T-cell (primary cell): Measurements from ENCODE around the gene AGXT. TPM values are rescaled to one million over a fixed set of nuclear protein-coding genes. Genes with fewer than 3 reads are reported as not detected.

Source experiments
- ATAC-seq, 4 experiments: fragments of 200-7000 bp in 3 of 4; fragments of 150-1000 bp in 1 of 4; cut with Tn5 transposase; replicated peaks in 1 of 4; 1 replicate in 3 of 4; 2 replicates in 1 of 4; pipeline ENCODE4 v1.10.0; 2021; ENCODE audit warnings: moderate library complexity in 3 of 4, mild to moderate bottlenecking in 2 of 4, moderate number of reproducible peaks in 1 of 4
- CTCF ChIA-PET, 2 donors: fragments of 300-600 bp; sonication (Branson Sonifier 250); formaldehyde crosslinking; loops; one replicate each; lab custom pipeline; 2022; ENCODE audit warnings: antibody characterized with exemption in 2 of 2; lab: Charles Lee
- POLR2A ChIA-PET, 2 donors: fragments of 300-600 bp; sonication (Branson Sonifier 250); formaldehyde crosslinking; loops; one replicate each; lab custom pipeline; 2022; ENCODE audit warnings: antibody characterized with exemption in 2 of 2; lab: Charles Lee
- DNase-seq, 35 experiments: peaks; one replicate each; pipeline versions ENCODE4 v3.0.0 to v3.0.0-alpha.2; 2013 to 2023
- H3K27ac ChIP-seq: one replicate; pipeline ENCODE4 v1.5.1; 2013; ENCODE audit warnings: low read length
- H3K27me3 ChIP-seq, 2 experiments: replicated peaks in 1 of 2; 1 replicate in 1 of 2; 2 replicates in 1 of 2; pipeline versions ENCODE4 v1.6.1 to v1.7.0; 2013; ENCODE audit warnings: low read length in 1 of 2, mixed read lengths in 1 of 2; ENCODE audit not compliant: control insufficient read depth in 2 of 2, insufficient read depth in 2 of 2; ENCODE audit errors: extremely low read depth in 1 of 2
- H3K36me3 ChIP-seq, 2 donors: 1 replicate in 1 of 2; 2 replicates in 1 of 2; pipeline versions ENCODE4 v1.6.1 to v1.7.0; 2013; ENCODE audit warnings: low read length in 1 of 2; ENCODE audit not compliant: control insufficient read depth in 2 of 2, insufficient read depth in 1 of 2; ENCODE audit errors: extremely low read depth in 1 of 2
- H3K4me1 ChIP-seq, 2 experiments: 1 replicate in 1 of 2; 2 replicates in 1 of 2; pipeline versions ENCODE4 v1.6.1 to v1.7.0; 2013; ENCODE audit warnings: low read length in 2 of 2, mixed read lengths in 1 of 2; ENCODE audit not compliant: insufficient read depth in 2 of 2, control insufficient read depth in 1 of 2; ENCODE audit errors: extremely low read depth in 1 of 2
- H3K4me3 ChIP-seq, 2 donors: 1 replicate in 1 of 2; 2 replicates in 1 of 2; pipeline versions ENCODE4 v1.5.1 to v1.7.0; 2013; ENCODE audit warnings: mild to moderate bottlenecking in 2 of 2, low read length in 1 of 2, moderate library complexity in 1 of 2; ENCODE audit not compliant: control insufficient read depth in 1 of 2; ENCODE audit errors: extremely low read depth in 1 of 2
- H3K9me3 ChIP-seq: 2 replicates; pipeline ENCODE4 v1.7.0; 2013
- H3K27ac Mint-ChIP-seq, 2 donors: one replicate each; pipeline ENCODE4 v1.8.0; 2020 to 2021; ENCODE audit warnings: mild to moderate bottlenecking in 2 of 2, mixed read lengths in 2 of 2
- H3K27me3 Mint-ChIP-seq, 2 donors: one replicate each; pipeline ENCODE4 v1.8.0; 2021 to 2022; ENCODE audit warnings: mixed read lengths in 2 of 2
- H3K36me3 Mint-ChIP-seq: one replicate; pipeline ENCODE4 v1.8.0; 2021; ENCODE audit warnings: mixed read lengths
- H3K4me1 Mint-ChIP-seq, 3 donors: one replicate each; pipeline ENCODE4 v1.8.0; 2020 to 2022; ENCODE audit warnings: mixed read lengths in 3 of 3, mild to moderate bottlenecking in 1 of 3
- H3K4me3 Mint-ChIP-seq, 3 donors: one replicate each; pipeline ENCODE4 v1.8.0; 2020 to 2022; ENCODE audit warnings: mild to moderate bottlenecking in 3 of 3, mixed read lengths in 3 of 3, moderate library complexity in 3 of 3
- H3K9me3 Mint-ChIP-seq, 3 donors: one replicate each; pipeline ENCODE4 v1.8.0; 2020 to 2022; ENCODE audit warnings: mixed read lengths in 3 of 3
- WGBS: methylation state at CpG from one replicate; pipeline ENCODE4 v1.1.5; 2013; ENCODE audit warnings: missing lambda C conversion rate; ENCODE audit not compliant: insufficient coverage; 5-methylcytosine and 5-hydroxymethylcytosine counted together
- total RNA-seq, 35 experiments: library from RNA in 6 of 35; stranded (reverse) in 6 of 35; fragments of 120-200 nt in 1 of 35; gene quantifications; one replicate each; pipeline versions ENCODE4 v1.2.1 to v1.2.4 and lab custom pipeline; 2013 to 2026

AGXT gene
- total RNA-seq, 5 donors from 2014 or later (not counting 1 experiment from before 2014, with no cell fraction given): 0.41 to 0.88 (median 0.76) TPM; not detected in 2

GRCh38 chr2:240898108-240898730 lies 29.6 kb downstream of the AGXT start:
- no peaks in the 10 kb centered on the region for H3K9me3 Mint-ChIP-seq
- POLR2A ChIA-PET: no interaction called here
- peaks cover 0 to 30% of the 10 kb centered on the region in 2 experiments for H3K27me3 ChIP-seq
- no peak overlapping the region for H3K27ac ChIP-seq
- DNase-seq (no peak), ATAC-seq (no peak)
- H3K27me3 Mint-ChIP-seq: peaks cover 5 to 7% of the 10 kb centered on the region in 2 donors
- no peaks in the 10 kb centered on the region for H3K36me3 Mint-ChIP-seq
- 71% methylated on average over 17 of the region's 17 CpGs for WGBS
- peaks cover 0 to 7% of the 10 kb centered on the region in 2 experiments for H3K4me1 ChIP-seq
- no peak overlapping the region for H3K27ac Mint-ChIP-seq
- H3K4me3 Mint-ChIP-seq: no peak overlapping the region
- no peaks in the 10 kb centered on the region for H3K36me3 ChIP-seq
- no peak overlapping the region for H3K4me3 ChIP-seq
- H3K4me1 Mint-ChIP-seq: peaks cover 0 to 2% (median 0%) of the 10 kb centered on the region in 3 donors
- CTCF ChIA-PET: no interaction called here
- H3K9me3 ChIP-seq: no peaks in the 10 kb centered on the region

- H3K27me3 Mint-ChIP-seq: peaks cover 5 to 7% of the 10 kb centered on the region in 2 donors
- ATAC-seq (no peak), DNase-seq (no peak)
- H3K27ac Mint-ChIP-seq: no peak overlapping the region
- no peaks in the 10 kb centered on the region for H3K4me1 Mint-ChIP-seq
- H3K9me3 Mint-ChIP-seq: no peaks in the 10 kb centered on the region
- ChIA-PET CTCF (no interaction called here), POLR2A (no interaction called here)
- H3K36me3 ChIP-seq: no peaks in the 10 kb centered on the region
- no peaks in the 10 kb centered on the region for H3K9me3 ChIP-seq
- whole genome bisulfite sequencing: 80% methylated on average over 23 of the region's 23 CpGs
- H3K27ac ChIP-seq: no peak overlapping the region
- H3K4me3 ChIP-seq: no peak overlapping the region
- peaks cover 0 to 24% of the 10 kb centered on the region in 2 experiments for H3K27me3 ChIP-seq
- peaks cover 0 to 1% of the 10 kb centered on the region in 2 experiments for H3K4me1 ChIP-seq
- H3K4me3 Mint-ChIP-seq: no peak overlapping the region
- H3K36me3 Mint-ChIP-seq: no peaks in the 10 kb centered on the region
Observed at GRCh38 chr2:240898731-240899467, 30.3 kb downstream of the AGXT start.

DNA sequence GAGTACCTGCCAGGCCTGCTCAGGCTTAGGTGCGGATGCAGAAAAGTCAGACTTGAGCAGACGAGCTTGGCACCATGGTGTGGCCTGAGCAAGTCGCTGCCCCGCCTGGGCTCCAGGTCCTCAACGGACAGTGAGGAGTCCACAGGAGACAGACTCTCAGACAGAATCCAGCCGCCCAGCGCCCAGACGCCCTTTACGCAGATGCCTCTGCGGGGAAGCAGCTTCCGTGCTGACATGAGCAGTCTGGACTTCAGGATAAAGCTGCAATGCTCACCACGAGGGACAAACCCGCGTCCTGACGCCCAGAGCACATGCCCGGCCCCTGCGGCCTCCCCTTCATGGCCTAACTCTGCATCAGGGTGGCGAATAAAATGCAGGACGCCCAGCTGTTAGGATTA lies 30.8 kb downstream of the AGXT start:
- Histone ChIP-seq H3K27ac (no peak overlapping the region), H3K9me3 (no peaks in the 10 kb centered on the region), H3K27me3 (peaks cover 0 to 23% of the 10 kb centered on the region in 2 experiments), H3K4me3 (no peak overlapping the region), H3K4me1 (no peaks in the 10 kb centered on the region), H3K36me3 (no peaks in the 10 kb centered on the region)
- Mint-ChIP-seq H3K27ac (no peak overlapping the region), H3K27me3 (peaks cover 5 to 7% of the 10 kb centered on the region in 2 donors), H3K4me1 (no peaks in the 10 kb centered on the region), H3K36me3 (no peaks in the 10 kb centered on the region), H3K9me3 (no peaks in the 10 kb centered on the region), H3K4me3 (no peak overlapping the region)
- ATAC-seq (no peak), DNase-seq (no peak)
- 86% methylated on average over 19 of the region's 19 CpGs for WGBS
- CTCF ChIA-PET: no interaction called here
- POLR2A ChIA-PET: no interaction called here

DNA sequence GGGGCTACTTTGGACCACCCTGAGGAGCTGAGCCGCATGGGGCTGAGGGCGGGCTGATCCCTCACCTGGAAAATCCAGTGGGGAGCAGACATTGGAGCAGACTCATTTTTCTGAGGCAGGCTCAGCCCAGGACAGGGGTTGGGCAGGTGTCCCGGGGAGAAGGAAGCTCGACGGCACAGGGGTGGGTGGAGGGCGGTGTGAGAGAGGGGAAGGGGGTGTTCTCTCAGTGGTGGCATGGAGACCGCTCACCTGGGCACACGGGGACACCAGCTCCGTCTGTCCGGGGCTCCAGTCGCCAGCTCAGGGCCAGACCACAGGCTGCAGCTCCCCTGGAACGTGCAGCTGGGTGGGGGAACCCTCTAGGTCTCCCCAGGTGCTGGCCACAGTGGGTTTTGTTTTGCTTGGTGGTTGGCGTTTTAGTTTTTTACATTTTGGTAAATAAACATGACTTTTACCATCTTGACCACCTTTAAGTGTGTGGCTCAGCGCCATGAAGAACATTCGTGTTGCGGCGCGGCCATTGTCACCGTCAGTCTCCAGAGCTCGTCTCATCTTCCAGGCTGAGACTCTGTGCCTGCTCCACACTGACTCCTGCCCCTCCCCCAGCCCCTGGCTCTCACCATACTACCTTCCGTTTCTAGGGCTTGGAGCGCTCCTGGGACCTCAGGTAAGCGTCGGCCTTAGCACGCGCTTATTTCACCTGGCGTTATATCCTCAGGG lies 31.7 kb downstream of the AGXT start:
- Histone ChIP-seq H3K27ac (no peak overlapping the region), H3K27me3 (peaks cover 0 to 24% of the 10 kb centered on the region in 2 experiments), H3K9me3 (no peaks in the 10 kb centered on the region), H3K36me3 (no peaks in the 10 kb centered on the region), H3K4me1 (no peaks in the 10 kb centered on the region), H3K4me3 (no peak overlapping the region)
- peaks cover 5 to 7% of the 10 kb centered on the region in 2 donors for H3K27me3 Mint-ChIP-seq
- WGBS: 89% methylated on average over 21 of the region's 27 CpGs
- DNase-seq (no peak), ATAC-seq (no peak)
- no peak overlapping the region for H3K27ac Mint-ChIP-seq
- POLR2A ChIA-PET: no interaction called here
- CTCF ChIA-PET: no interaction called here
- H3K36me3 Mint-ChIP-seq: no peaks in the 10 kb centered on the region
- no peak overlapping the region for H3K4me3 Mint-ChIP-seq
- H3K9me3 Mint-ChIP-seq: no peaks in the 10 kb centered on the region
- H3K4me1 Mint-ChIP-seq: no peaks in the 10 kb centered on the region

- WGBS: 82% methylated on average over 6 of the region's 14 CpGs
- DNase-seq (no peak), ATAC-seq (no peak)
- peaks cover 5 to 7% of the 10 kb centered on the region in 2 donors for H3K27me3 Mint-ChIP-seq
- no peaks in the 10 kb centered on the region for H3K9me3 Mint-ChIP-seq
- no peak overlapping the region for H3K4me3 ChIP-seq
- H3K36me3 ChIP-seq: no peaks in the 10 kb centered on the region
- no peak overlapping the region for H3K27ac Mint-ChIP-seq
- H3K4me1 Mint-ChIP-seq: no peaks in the 10 kb centered on the region
- H3K4me1 ChIP-seq: no peaks in the 10 kb centered on the region
- H3K4me3 Mint-ChIP-seq: no peak overlapping the region
- H3K36me3 Mint-ChIP-seq: no peaks in the 10 kb centered on the region
- ChIA-PET CTCF (no interaction called here), POLR2A (no interaction called here)
- no peak overlapping the region for H3K27ac ChIP-seq
- H3K27me3 ChIP-seq: peaks cover 0 to 30% of the 10 kb centered on the region in 2 experiments
- no peaks in the 10 kb centered on the region for H3K9me3 ChIP-seq
Observed at GRCh38 chr2:240901986-240902614, 33.5 kb downstream of the AGXT start.

DNA sequence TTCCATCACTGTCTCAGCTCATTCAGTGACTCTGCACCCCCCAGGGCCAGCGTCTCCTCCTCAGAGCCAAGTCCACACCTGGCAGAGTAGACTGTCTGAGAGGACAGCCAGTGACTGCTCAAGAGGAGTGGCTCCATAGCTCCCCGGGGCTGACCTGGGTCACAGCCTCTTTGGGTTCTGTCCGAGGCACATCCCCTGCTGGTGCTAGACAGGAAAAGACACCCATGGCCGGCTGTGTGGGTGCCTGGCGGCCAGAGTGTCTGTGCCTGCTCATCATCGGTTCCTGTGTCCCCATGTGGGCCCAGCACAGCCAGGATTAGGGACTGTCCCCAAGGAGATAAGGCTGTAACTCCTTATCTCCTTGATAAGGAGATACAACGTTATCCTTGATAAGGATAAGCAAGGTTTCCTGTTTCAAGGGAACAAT lies 34.0 kb downstream of the AGXT start:
- Histone ChIP-seq H3K27ac (no peak overlapping the region), H3K27me3 (peaks cover 0 to 31% of the 10 kb centered on the region in 2 experiments), H3K9me3 (no peaks in the 10 kb centered on the region), H3K4me1 (no peaks in the 10 kb centered on the region), H3K36me3 (no peaks in the 10 kb centered on the region), H3K4me3 (no peak overlapping the region)
- ChIA-PET POLR2A (no interaction called here), CTCF (no interaction called here)
- H3K9me3 Mint-ChIP-seq: no peaks in the 10 kb centered on the region
- H3K27me3 Mint-ChIP-seq: peaks cover 5 to 9% of the 10 kb centered on the region in 2 donors
- 76% methylated on average over 6 of the region's 7 CpGs for whole genome bisulfite sequencing
- H3K4me1 Mint-ChIP-seq: no peaks in the 10 kb centered on the region
- DNase-seq (no peak), ATAC-seq (no peak)
- H3K36me3 Mint-ChIP-seq: no peaks in the 10 kb centered on the region
- no peak overlapping the region for H3K4me3 Mint-ChIP-seq
- no peak overlapping the region for H3K27ac Mint-ChIP-seq
